GM21390 (cell line): ENCODE results near the gene ZNF778.
"Not testable (repeated sequence)": the region's sequence is repeated elsewhere in the genome, so short reads cannot be mapped to it uniquely, and the experiment has no call there.

Source experiments
- ATAC-seq: cut with Tn5 transposase; IDR thresholded peaks from one replicate; pipeline ENCODE4 v1.9.1; 2021; ENCODE audit not compliant: unreplicated experiment

The ZNF778 gene

DNA sequence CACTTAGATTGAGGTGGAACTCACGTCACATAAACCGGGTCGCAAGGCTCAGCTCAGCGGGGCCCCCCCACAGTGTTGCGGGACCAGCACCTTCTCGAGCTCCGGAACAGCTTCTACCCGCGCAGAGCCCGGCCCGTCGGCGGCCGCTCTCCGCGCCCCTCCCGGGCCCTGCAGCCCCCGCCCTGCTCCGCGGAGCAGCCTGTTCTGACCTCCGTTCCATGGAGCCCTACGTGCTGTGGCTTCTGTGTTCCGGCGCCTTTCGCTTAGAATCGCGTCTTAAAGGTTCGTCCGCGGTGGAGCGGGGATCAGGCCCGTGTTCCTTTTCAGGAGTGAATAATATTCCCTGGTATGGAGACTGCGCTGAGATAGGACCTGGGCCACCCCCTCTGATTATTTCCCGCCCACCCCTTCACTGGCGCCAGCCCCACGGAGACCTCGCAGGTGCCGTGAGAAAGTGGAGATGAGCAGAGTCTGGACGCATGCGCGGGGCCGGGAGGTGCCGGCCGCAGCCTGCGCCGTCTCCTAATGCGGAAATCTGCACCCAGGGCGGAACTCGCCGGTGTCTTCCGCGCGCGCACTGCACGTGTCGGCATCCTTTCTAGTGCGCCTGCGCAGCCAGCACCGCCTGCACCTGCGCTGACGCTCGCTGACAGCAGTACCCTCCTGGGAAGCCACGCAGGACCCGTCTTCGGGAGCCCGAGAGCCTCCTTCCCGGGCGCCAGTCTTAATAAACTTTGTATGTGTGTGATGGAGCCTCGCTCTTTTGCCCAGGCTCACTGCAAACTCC lies 30.9 kb downstream of the ZNF778 start:
- no peak for ATAC-seq

DNA sequence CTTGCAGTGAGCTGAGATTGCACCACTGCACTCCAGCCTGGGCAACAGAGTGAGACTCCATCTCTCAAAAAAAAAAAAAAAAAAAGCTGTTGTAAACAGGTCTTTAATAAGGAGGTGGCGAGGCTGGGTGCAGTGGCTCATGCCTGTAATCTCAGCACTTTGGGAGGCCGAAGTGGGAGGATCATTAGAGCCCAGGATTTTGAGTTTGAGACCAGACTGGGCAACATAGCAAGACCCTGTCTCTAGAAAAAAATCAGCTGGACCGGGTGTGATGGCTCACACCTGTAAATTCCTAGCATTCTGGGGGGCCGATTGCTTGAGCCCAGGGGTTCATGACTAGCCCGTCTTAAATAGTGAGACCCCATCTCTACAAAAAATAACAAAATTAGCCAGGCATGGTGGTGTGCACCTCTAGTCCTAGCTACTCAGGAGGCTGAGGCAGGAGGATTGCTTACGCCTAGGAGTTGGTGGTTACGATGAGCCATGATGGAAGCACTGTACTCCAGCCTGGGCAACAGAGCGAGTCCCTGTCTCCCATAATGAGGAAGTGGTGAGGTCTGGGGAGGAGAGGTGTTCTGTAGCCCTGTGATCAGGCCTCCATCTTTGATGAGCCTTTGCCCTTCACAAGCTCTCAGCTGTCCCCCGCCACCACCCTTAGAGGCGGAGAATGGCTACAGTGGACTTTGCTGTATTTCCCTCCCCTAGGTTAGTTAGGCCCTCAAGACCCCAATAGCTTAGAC lies 36.2 kb downstream of the ZNF778 start:
- ATAC-seq, result no peak

DNA sequence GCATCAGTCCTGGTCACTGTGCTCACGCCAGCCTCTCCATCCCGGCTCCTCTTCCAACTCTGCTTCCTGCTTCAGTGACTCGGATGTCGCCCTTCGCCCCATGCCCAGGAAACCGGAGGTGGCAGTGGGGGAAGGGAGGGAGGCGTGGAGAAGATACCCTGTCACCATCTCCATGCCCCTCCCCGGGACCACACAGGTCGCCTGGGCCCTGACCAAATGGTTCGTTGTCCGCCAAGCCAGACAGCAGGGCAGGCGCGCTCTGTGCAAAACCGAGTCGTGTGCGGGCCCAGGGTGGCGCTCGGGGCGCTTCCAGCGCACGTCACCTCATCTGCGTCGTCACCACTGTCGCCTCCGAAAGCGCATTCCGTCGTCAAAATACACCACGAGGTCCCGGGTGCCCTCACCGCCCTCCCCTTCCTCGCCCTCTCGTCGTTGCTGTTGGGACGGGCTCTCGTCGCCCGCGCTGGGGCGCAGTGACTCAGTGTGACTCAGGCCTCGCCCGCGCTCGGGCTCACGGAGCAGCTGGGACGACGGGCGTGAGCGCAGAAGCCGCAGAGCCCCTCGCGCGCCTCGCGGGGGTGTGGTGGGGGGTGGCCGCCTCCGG lies 39.2 kb downstream of the ZNF778 start:
- no peak for ATAC-seq

DNA sequence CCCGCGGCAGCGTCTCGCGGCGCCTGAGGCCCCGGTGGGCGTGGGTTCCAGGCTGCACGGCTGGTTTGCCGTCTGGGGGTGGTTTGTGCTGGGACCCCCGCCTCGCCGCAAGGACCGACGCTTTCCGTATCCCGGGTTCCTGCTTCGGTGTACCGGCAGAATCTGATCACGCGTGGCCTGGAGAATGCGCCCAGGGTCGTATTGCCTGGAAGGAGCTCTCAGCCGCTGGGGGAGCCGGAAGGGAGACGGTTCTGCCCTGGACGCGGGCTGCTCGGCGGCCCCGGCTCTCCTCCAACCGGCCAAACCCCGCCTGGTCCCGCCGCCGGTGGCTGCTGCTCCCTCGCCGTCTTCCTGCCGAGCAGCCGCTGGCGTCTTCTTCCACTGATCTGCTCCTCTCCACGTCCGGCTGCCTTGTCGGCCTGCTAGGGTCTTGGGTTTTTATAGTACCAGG lies 39.8 kb downstream of the ZNF778 start:
- ATAC-seq, result no peak

DNA sequence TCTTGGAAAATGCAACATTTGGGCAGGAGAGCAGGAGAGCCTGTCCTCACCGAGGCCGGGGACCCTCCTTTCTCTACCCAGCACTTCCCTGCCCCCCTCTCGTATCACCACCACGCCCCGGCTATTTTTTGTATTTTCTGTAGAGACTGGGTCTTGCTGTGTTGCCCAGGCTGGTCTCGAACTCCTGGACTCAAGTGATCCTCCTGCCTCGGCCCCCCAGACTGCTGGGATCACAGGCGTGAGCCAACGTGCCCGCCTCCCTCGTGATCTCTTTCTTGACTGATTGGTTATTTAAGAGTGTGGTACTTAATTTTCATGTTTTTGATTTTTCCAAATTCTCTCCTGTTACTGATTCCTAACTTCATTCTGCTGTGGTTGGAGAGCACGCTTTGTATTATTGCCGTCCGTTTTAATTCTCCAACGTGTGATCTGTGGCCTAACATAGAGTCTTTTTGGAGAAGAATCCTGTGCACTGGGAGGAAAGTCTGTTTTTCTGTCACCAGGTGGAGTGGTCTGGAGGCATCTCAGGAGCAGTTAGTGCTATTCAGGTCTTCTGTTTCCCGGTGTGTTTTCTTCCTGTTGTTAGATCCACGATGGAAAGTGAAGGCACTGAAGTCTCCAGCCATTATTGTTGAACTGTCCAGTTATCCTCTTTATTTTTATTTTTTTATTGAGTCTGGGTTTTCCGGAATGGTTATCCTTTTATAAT lies 40.4 kb downstream of the ZNF778 start:
- ATAC-seq, result no peak

DNA sequence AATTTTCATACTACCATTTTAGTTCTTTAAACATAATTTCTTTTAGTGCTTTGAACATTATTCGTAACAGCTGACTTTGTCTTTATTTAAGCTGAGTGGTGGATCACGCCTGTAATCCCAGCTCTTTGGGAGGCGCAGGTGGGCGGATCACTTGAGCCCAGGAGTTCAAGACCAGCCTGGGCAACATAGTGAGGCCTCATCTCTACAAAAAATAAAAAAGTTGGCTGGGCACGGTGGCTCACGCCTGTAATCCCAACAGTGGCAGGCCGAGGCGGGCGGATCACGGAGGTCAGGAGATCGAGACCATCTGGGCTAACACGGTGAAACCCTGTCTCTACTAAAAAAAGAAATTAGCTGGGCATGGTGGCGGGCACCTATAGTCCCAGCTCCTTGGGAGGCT lies 42.4 kb downstream of the ZNF778 start:
- not testable (repeated sequence) for ATAC-seq

DNA sequence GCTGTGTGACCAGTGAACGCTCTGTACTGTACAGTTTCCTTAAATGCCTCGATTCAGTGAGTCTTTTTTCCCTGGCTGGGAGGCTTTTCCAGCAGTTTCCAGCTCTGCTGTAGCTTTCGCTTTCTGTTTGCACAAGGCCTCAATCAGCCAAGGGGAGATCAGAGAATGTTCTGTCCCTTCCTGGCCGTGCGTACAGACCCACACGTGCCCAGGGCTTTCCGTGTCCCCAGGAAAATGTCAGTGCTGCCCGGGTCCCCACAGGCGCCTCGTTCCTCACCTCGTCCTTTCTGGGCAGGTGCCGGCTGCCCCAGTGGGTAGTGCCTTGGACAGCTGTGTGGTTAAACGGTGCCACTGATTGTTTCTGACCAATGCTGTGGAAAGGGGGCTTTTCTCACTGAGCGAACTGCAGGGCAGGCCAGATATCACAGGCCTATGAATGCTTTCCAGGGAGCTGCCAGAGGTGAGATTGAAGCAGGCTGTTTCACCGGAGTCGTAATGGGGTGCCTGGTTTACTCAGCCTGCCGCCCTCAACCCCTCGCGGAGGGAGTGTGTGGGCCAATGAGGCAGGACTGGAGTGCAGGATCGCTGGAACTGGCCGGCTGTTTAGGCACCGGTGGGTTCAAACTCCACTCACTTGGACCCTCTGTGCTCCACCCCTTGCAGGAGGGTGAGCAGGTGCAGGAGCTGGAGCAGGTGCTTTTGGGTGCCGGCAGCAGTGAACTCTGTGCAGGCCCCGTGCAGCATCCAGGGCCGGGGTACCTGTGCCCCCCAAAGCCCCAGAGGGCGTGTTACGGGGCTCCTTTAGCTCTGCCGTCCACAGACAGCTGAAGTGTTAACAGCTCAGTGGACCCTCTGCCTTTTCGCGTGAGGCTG lies 44.4 kb downstream of the ZNF778 start:
- no peak for ATAC-seq

DNA sequence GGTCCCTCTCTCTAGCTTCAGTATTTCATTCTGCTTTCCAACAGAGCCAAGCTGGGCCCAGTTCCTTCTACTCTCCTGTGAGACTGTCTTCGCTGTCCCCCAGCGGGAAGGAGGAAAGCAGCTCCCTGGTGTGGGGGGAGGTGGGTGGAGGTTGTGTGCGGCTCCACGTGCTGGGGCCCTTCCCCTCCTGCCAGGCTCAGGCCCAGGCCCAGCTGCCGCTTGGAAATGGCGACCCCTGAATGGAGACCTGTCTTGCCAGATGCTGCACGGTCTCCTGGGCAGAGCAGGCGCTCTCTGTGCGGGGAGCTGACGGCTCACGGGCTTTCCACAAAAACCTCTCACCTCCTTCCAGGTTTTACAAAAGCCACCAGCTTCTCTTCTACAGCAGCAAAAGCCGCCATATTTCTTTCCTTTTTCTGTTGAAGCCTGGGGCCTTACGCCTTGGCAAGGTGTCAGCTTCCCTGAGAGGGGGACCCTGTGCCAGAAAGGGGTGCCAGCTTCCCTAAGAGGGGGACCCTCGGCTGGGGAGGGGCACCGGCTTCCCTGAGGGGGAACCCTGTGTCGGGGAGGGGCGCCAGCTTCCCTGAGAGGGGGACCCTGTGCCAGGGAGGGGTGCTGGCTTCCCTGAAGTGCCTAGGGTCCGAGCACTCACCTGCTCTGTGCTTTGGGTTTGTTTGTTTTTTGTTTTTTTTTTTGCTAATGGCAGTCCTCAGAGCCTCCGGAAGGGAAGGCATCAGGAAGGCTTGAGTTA lies 47.5 kb downstream of the ZNF778 start:
- no peak for ATAC-seq

DNA sequence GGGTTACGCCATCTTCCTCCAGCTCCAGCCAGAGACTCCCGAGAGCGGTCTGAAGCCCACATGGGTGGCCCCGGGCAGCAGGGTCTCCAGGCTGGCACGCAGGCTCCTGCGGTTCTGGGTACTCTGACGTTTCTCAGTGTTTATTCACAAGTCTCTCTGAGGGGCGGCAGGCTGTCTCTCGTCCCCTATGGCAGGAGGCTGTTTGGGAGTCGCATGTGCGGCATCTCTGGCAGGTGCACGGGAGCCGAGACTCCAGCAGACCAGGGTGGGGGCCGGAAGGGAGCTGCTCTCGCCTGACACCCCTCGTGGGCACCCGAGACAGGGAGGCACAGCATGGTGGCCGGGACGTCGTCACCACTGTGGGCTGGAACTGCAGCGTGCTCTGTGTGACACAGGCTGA lies 48.1 kb downstream of the ZNF778 start:
- ATAC-seq, result no peak

DNA sequence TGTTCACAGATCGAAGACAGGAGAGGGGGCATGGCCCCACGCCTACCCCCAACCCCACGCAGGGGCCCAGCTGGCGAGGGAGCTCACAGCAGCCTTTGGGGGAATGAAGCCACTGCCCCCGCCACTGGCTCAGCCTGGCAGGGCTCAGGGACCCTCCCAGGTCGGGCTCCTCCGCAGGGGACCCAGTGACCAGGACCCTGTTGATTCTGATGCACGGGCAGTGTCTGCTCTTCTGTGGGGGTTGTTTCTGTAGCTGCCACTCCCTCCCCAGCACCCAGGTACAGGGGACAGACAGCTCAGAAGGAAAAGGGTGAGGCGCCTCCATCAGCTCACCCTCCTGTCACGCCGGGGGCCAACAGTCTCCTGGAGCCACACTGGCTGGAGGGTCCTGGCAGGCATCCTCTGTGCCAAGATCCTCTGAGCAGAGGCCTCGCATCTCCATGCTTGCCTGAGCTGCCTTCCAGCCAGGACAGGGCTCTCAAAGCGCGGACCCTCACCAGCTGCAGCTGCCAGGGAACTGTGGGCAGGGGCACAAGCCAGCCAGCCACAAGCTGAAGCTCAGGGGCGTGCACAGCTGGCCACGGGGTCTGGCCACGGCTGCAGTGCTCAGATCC lies 49.1 kb downstream of the ZNF778 start:
- ATAC-seq, result no peak

DNA sequence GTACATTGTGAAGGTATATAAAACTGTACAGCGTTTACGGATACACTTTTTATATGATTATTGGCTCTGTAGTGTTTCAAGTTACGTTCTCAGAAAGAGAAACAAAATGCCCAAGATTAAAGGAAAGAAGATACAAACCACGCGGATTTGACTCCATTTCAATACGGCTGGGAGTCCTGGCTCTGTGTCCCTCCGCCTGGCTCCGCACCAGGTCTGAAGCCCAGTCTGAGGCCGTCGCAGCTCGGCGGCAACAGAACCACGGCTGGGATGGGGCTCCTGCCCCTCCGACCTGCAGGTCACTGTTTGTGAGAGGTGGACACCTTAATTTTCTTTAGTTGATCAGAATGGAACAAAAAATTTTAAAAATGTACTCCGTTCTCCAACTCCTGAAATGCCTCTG lies 50.2 kb downstream of the ZNF778 start:
- not testable (repeated sequence) for ATAC-seq

DNA sequence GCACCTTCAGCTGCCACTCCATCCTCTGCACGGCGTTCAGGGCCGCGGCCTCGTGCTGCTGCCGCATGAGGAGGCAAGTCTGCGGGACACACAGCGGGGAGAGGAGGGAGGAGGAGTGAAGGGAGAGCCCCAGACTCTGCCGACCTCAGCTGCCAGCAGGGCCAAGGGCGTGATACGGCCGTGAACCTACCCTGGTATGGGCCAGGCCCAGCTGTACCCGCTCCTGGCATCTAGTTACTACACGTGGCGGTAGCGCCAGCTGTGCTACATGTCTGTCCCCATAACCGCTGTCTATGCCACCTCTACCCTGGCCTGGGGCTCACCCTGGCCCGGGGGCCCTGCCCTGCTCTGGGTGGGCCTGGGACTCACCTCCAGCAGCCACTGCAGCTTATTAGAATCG lies 51.1 kb downstream of the ZNF778 start:
- ATAC-seq, result no peak

DNA sequence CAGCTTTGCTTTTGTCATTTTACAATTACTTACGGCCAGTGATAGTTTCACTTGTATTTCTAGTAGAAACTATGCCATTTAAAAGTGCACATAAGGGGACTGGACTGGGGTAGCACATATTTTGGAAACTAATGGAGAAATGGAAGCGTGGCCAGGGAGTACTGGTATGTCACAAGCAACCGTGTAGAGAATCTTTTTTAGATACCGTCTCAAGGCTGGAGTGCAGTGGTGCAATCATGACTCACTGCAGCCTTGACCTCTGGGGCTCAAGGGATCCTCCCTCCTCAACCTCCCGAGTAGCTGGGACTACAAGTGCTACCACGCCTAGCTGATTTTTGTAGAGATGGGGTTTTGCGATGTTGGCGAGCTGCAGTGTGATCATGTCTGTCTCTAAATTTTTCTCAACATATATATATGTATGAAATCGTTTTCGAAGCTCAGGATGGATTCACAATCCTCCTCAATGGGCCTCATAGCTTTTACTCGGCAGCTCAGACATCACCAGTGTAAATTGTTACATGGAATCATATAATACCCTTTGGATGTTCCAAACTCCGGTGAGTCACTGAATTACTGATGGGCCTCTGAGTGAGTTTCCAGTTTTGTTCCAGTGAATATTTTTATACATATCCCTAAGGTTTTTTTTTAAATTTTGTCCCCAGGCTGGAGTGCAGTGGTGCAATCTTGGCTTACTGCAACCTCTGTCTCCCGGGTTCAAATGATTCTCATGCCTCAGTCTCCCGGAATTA lies 51.7 kb downstream of the ZNF778 start:
- no peak for ATAC-seq

DNA sequence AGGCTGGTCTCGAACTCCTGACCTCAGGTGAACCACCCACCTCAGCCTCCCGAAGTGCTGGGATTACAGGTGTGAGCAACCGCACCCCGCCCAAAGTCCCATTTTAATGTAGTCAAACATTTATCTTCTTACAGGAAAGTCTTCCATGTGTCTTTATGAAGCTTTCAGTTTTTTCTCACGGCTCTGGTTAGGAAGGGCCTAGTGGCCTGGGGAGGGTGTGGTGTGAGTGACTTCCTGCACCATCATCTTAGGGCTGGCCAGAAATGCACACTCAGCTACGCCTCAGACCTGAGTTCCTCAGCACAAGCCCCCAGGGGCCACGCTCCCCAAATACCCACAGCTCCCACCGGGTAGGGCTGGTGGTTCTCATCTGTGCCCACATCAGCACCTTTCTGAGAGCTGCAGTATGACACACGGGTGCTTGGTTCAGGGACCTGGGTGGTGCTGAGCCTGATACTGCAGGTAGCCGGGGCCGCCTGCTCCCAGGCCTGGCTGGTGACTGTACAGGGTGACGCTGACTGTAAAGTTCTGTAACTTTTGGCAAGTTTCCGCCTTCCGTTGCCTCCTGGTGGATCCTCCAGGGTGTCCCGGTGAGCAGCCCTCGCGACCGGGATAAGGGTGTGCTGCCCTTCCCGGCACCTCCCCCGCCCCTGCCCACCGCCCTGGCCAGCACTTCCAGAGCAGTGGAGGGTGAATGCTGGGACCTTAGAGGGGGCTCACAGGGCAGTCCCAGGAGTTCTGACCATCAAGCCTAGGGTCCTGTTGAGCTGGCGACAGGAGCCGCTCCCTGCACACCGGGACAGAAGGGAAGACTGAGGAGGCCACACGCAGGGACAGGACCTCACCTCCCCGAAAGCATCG lies 52.5 kb downstream of the ZNF778 start:
- no peak for ATAC-seq

DNA sequence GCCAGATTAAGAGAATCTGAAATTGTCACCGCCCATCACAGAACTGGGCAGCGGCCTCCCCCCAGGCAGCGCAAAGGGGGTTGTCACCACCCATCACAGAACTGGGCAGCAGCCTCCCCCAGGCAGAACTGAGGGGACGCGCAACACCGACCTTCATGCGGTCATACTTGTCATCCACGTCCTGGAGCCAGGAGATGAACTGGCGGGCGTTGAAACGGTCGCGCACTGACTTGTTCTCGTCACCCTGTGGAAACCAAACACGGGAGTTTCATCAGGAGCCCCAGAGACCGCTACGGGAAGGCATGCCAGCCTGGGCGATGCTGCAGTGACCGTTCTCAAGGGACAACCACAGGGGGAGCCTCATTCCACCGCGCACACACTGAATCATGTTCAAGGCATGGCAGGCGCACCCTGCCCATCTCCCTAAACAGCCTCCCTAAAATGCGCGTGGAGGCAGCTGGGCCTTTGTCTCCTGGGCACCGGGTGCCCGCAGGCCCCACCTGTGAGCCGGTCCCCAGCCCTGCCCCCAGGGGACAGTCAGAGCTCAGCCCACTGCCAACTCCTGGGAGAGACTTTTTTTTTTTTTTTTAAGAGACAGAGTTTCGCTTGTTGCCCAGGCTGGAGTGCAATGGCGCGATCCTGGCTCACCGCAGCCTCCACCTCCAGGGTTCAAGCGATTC lies 53.3 kb downstream of the ZNF778 start:
- no peak for ATAC-seq

DNA sequence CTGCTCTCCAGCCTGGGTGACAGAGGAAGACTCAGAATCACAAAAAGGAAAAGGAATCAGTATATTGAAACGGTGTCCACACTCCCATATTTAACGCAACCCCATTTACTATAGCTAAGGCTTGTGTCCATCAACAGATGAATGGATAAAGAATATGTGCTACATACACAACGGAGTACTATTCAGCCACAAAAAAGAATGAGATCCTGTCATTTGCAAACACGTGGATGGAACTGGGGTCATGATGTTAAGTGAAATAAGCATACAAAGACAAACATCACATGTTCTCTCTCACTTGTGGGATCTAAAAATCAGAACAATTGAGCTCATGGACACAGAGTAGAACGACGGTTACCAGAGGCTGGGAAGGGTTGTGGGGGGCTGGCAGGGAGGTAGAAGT lies 55.1 kb downstream of the ZNF778 start:
- no peak for ATAC-seq
